GM19043 (cell line): ENCODE results near the gene SFMBT2.
"Not testable (repeated sequence)": the region's sequence is repeated elsewhere in the genome, so short reads cannot be mapped to it uniquely, and the experiment has no call there.

Experiments used
- ATAC-seq: cut with Tn5 transposase; IDR thresholded peaks from one replicate; pipeline ENCODE4 v1.9.1; 2021; ENCODE audit warnings: low read depth; ENCODE audit not compliant: unreplicated experiment

The SFMBT2 gene

GRCh38 chr10:7333961-7334641, 76.7 kb downstream of the SFMBT2 start:
- ATAC-seq, result no peak

DNA sequence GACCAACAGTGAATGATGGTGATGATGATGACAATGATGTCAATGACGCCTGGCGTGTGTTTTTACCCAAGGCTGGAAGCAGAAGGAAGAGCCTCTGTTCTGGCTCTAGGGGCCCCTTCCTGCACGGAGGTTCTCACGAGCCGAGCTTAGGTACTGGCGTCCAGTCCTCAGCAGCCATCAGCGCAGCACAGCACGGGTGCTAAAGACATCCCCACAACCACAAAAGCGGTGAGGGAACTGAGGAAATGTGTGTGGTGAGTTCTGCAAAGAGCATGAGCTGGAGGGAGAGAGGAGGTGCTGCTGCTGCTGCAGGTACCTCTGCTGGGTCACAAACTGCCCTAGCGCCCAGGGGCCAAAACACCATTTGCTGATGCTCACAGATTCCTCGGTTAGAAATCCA, 81.6 kb downstream of the SFMBT2 start:
- no peak for ATAC-seq

- no peak for ATAC-seq
These were observed 82.9 kb downstream of the SFMBT2 start for GRCh38 chr10:7327885-7328284.

DNA sequence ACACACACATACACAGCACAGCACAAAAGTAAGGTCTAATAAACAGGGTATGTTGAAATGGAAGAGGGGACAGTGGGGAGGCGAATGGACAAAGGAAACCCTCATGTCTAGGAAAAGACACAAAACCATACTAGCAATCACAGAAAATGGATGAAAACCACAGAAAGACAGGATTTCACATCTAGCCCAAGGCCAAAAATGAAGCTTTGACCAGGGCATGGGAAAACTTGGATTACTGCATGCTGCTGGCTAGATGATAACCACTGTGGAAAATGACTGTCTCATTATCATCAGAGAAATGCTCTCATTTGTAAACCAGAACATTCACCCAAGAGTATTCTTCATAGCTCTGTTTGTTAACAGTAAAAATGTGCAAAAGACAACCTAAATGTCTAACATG, 88.2 kb downstream of the SFMBT2 start:
- no peak for ATAC-seq

DNA sequence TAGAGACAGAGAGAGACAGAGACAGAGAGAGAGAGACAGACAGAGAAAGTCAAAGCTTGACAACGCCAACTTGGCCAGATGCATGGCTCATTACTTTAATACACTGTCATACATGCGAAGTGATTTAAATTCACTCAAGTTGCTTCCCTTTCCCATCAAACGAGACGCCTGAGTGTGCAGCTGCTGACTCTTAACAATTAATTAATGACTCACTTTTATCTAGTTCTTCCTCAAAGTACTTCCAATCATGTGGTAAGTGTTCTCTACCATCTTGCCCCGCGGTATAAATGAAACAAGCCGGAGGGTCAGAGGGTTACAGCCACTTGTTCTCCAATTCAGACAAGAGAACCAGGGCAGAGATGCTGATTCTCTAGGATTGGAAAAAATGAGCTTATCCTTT, 90.8 kb downstream of the SFMBT2 start:
- ATAC-seq, result no peak

DNA sequence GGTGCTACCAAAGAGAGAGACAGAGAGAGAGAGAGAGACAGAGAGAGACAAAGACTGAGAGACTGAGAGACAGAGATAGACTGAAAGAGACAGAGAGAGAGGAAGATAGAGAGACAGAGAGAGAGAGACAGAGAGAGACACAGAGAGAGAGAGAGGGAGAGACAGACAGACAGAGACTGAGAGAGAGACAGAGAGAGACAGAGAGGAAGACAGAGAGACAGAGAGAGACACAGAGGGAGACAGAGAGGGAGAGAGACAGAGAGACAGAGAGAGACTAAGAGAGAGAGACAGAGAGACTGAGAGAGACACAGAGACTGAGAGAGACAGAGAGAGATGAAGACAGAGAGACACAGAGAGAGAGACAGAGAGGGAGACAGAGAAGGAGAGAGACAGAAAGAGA, 91.2 kb downstream of the SFMBT2 start:
- no peak for ATAC-seq

DNA sequence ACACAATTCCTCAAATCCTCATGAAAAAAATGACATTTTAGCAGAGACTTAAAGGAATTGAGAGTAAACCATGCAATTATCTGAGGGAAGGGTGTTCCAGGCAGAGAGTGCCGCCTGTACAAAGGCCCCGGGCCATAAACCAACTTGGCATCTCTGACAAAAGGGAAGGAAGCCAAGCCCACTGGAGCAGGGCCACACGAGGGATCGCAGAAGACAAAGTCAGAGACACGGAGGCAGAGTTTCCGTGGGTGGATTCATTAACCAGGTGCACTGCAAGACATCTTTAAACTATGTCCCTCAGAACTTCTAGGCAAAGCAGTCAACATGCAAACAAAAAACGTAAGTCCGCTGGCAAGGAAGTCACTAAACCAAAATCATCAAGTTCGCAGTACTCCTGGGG, 92.0 kb downstream of the SFMBT2 start:
- no peak for ATAC-seq

- ATAC-seq, result no peak
These were observed 92.9 kb downstream of the SFMBT2 start for GRCh38 chr10:7317786-7318446.

- no peak for ATAC-seq
These were observed 94.0 kb downstream of the SFMBT2 start for GRCh38 chr10:7316839-7317238.

DNA sequence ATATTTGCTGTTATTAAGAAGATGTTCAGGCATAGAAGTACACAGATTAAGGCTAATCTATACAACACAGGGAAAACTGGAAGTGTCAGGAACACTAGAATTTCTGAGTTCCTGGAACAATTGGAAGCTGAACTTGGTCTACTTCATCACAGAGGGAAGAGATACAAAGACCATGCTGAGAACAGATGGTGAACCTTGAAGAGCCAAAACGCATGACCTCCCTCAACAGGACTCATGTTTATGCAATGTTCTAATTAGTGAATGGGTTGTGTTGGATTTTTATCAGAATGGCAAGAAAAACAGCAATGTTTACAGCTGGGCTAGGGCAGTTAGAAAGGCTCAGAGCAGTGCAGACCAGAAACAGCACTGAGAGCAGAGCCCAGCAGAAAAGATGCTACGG, 94.9 kb downstream of the SFMBT2 start:
- no peak for ATAC-seq

DNA sequence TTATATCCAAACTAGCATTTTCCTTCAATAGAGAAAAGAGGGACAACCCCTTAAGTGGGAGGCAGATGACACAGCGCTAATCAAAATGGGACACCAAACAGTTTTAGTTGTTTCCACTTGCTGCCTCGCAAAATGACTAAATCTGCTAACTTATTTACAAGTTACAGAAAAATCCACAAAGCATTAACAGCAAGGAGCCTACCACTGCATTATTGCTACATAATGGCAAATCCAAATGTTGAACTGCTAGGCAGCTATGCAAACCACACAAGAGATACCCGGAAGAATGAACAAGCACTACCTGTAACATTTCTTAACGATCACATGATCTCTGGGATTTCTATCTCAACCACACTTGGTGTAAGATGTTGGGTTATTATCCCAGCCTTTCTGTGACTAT, 96.7 kb downstream of the SFMBT2 start:
- ATAC-seq, result no peak

GRCh38 chr10:7312488-7312857, 98.4 kb downstream of the SFMBT2 start:
- ATAC-seq, result no peak

DNA sequence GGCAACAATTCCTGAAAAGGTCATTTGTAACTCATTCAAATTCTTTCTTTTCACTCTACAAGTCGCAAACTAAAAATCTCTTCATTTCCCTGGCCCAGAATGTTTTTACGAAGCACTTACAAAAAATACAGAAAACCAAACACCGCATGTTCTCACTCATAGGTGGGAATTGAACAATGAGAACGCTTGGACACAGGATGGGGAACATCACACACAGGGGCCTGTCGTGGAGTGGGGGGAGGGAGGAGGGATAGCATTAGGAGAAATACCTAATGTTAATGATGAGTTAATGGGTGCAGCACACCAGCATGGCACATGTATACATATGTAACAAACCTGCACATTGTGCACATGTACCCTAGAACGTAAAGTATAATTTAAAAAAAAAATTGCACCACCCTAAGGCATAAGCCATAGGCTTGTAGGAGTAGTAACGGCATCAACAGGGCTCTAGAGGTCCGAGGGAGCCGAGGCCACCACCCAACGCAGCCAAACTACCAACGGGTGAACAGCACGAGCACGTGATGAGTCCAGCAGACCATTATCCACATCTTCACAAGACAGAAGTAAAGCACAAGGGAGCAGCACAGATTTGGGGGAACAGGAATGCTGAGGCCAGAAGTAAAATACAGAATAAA, 98.9 kb downstream of the SFMBT2 start:
- not testable (repeated sequence) for ATAC-seq

- no peak for ATAC-seq
These were observed 99.5 kb downstream of the SFMBT2 start for GRCh38 chr10:7311218-7311849.

DNA sequence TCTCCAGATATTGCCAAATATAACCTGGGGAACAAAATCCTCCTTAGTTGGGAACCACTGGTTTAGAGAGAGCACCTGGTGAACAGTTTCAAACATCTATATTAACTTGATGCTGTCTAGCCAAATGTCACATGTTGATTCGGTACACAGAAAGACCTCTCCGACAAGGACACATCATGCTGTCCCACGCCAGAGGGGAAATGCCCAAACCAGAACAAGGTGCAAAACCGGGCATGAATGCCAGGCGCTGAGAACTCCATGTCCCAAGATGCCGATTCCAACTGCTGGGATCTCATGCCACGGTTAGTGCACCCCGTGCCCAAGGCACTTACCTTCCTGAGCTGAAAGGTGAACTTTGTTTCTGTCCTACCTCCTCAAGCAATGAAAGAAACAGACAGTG, 100.8 kb downstream of the SFMBT2 start:
- no peak for ATAC-seq

DNA sequence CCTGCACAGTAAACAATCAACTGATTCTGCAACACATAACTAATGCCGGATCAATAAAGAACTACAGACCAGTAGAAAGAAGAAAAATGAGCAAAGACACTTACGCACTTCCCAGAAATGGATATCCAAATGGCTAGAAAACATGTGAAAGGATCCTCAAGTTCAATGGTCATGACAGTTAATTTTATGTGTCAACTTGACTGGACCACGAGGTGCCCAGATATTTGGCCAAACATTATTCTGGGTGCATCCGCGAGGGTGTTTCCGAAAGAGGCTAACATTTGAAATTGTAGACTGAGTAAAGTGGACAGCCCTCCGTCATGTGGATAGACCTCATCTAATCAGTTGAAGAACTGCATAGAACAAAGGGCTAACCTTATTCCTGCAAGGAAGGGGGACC, 102.0 kb downstream of the SFMBT2 start:
- no peak for ATAC-seq

DNA sequence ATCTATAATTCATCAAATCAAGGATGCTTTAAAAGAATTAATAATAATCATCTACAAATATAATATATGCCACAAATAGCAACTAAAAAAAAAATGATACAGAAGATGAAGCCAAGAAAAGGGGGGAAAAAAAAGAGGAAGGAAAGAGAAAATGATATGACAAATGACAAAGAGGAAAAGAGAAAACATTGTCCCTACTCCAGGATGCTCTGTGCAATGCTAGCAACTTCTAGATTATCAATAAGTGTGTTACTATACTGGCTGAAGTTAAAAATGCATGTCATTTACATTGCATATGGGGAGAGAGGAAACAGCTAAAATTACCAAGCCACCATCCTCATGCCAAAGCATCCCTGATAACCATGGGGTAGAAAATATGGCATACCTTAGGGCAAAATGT, 104.2 kb downstream of the SFMBT2 start:
- no peak for ATAC-seq

GRCh38 chr10:7306147-7306546, 104.7 kb downstream of the SFMBT2 start:
- ATAC-seq, result no peak

DNA sequence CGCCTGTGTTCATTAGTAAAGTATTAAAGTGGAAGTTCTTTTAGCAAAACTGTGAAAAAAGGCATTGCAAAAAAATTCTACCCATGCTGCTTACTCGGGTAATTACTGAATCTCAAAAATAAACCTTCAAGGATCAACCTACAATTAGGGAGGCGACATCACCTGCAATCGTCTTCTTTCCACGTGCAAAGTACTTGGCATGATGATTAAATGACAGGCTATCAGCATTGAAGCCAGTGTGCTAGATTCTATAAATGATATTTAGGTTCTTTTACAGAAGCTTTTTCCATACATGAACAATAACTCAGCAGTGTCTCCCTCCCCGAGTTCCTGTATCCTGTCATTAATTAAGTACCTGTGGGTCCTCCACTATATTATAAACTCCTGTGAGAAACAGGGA, 105.8 kb downstream of the SFMBT2 start:
- ATAC-seq, result no peak

GRCh38 chr10:7304110-7304509, 106.7 kb downstream of the SFMBT2 start:
- no peak for ATAC-seq

DNA sequence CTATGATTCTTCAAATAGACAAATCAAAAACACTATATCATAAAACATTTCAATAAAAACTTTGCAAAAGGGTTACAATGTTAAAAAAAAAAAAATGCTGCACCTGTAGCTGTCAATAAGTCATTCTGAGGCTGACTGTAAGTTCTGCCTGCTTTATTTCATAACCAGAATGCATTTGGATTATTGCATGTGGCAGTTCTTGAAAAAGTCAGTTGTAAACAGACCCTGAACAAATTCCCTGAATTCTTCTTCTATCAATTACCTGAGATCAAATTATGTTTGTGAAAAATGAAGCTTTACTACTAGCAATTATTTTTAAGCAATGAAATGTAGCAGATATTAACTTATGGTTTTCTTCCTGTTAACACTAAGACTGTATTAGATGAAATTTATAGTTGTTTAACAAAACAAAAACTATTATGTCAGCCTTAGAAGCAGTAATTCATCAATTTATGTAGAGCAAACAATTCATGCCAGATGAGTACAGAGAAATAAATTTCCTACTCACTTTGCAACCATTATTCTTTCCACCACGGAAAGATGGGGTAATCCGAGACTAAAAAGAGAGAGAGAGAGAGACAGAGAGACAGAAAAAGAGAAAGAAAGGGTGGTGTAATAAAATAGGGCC, 107.8 kb downstream of the SFMBT2 start:
- no peak for ATAC-seq
